GM21423 (cell line): ENCODE data around the gene ZNF512B.
A peak's percentile ranks its signal among the peaks of the same experiment; 100 is the strongest.
"Not testable (repeated sequence)": the region's sequence is repeated elsewhere in the genome, so short reads cannot be mapped to it uniquely, and the experiment has no call there.

ENCODE experiments used
- ATAC-seq: cut with Tn5 transposase; IDR thresholded peaks from one replicate; pipeline ENCODE4 v1.9.1; 2021; ENCODE audit warnings: mild to moderate bottlenecking, moderate library complexity; ENCODE audit not compliant: unreplicated experiment

ZNF512B gene

GRCh38 chr20:63963784-63964301 is 5.9 kb downstream of the ZNF512B start:
- no peak for ATAC-seq

- no peak for ATAC-seq
Measured at GRCh38 chr20:63963348-63963741, 6.4 kb downstream of the ZNF512B start.

DNA sequence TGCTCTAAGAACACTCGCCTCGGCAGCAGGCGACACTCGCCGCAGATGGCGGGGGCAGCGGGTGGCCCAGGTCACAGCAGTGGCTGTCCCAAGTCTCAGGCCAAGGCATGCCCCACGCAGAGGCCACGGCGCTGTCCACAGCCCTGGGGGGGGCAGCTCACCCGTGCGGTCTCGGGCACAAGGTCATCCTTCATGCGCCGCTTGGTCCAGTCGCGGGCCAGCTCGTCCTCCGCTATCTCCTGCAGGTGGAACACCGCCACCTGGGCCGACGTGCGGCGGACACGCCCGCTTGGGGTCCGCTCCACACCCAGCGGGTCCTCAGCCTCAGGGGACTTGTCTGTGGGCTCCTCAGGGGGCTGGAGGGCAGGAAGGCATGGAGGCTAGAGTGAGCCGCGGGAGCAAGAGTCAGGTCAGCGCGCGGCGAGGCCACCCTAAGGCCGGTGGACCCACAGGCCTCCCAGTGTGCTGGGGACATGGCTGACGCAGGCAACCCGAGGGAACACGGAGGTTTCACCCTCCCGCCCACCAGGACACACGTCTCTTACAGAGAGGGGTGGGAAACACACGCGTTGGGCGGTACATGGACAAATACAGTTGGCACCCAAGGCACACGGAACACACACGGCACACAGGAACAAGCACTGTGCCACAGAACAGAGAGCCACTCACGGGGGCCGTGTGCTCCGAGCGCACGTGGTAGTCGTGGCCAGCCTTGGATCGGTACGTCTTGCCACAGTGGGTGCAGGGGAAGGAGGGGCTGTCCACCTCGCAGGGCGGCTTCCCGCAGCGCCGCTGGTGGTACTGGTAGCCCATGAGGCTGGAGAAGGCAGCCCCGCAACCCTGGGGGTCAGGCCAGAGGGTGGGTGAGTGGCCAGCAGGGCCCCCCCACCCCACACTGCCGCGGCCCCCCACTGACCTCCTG is 7.0 kb downstream of the ZNF512B start:
- no peak for ATAC-seq

DNA sequence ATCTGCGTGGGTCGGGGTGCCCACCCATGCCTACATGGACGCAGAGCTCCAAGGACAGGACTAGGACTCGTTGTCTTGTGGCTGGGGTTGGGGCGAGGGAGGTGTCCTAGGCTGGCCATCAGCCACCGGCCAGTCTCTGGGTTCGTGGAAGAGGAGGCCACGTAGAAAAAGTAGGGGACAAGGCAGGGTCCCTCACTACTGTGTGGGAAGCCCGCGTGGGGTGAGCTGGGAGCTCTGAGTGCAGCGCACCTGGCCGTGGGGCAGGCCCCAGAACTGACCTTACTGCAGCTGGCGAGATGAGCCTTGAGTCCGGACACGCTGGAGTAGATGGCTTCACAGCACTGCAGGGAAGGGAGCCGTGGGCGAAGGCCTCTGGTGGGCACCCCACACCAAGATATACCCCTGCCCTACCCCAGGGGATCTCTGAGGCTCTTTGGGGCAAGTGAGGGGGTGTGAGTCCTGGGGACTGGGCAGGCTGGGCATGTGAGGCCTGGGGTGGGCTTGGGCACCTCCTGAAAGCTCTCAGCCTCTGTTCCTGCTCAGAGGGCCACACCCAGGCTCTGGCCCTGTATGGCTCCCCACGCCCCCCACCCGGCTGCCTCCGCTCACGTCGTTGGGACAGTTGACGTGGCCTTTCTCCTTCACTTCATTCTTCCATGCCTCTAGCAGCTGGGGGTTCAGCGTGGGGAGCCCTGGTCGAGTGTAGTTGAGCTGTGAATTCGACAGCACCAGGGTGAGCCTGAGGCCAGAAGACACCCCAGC is 7.9 kb downstream of the ZNF512B start:
- no peak for ATAC-seq

GRCh38 chr20:63960654-63961621 is 8.8 kb downstream of the ZNF512B start:
- ATAC-seq, result not testable (repeated sequence)

DNA sequence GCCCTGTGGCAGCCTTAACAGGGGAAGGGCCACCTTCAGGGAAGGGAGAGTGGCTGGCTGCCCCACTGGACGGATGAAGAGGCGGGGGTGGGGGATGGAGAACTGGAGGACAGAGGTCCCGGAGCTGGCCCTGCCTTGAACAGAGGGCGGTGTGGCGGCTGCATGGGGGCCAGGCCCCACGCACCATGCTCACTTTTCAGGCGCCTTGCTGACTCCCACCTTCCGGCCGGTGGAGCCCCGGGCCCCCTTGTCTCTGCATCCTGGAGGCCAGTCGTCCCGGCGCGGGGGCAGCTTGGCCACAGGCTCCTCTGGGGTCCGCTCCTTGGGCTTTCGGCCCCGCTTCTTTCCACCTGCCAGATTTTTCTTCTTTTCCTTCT is 10.0 kb downstream of the ZNF512B start:
- no peak for ATAC-seq

DNA sequence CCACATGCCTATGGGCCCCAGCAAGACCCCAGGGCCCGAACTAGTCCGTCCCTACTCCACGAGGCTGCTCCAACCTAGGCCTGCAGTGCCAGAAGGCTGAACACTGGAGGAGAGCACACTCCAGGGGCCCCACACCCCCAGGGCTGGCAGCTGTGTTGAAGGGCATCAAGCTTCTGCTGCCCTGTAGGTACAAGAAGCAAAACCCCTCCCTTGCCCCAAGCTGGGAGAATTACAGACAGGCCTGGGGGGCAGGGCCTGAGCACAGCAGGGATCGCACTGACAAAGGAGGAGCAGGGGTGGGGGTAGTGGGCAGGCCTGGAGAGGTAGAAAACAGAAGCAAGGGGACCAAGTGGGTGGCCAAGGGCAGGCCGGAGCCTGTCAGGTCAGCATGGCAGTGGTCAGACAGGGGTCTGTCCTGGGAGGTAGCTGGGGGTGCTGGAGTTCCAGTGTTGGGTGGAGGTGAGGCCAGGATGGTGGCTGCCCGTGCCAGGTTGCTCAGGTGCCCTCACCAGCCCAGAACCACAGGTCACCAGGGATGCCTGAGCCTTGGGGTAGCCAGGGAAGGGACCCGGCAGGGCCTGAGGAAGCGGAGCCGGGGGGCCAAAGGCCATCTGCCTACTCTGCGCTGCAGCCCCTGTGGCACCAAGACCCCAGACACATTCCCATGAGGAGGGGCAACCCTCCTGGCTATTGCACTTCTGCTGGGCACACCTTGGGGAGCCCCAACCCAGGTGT is 10.6 kb downstream of the ZNF512B start:
- ATAC-seq, result no peak

DNA sequence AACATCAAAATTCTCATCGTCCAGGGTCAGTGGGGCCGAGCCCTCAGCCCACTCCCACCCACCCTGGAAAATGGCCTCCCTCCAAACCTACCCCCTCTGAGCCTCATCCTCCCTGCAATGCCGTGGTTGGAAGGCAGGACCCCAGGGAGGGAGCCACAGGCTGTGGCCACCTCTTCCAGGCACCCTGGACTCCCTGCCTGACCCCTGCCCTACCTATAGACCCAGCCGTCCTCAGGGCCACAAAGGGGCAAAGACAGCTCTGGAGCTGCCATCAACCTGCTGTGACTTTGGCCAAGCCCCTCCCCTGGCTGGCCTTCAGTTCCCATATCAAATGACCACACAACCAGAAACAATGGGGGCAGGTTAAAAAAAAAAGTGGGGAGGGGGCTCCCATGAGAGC is 11.3 kb downstream of the ZNF512B start:
- ATAC-seq, result no peak

DNA sequence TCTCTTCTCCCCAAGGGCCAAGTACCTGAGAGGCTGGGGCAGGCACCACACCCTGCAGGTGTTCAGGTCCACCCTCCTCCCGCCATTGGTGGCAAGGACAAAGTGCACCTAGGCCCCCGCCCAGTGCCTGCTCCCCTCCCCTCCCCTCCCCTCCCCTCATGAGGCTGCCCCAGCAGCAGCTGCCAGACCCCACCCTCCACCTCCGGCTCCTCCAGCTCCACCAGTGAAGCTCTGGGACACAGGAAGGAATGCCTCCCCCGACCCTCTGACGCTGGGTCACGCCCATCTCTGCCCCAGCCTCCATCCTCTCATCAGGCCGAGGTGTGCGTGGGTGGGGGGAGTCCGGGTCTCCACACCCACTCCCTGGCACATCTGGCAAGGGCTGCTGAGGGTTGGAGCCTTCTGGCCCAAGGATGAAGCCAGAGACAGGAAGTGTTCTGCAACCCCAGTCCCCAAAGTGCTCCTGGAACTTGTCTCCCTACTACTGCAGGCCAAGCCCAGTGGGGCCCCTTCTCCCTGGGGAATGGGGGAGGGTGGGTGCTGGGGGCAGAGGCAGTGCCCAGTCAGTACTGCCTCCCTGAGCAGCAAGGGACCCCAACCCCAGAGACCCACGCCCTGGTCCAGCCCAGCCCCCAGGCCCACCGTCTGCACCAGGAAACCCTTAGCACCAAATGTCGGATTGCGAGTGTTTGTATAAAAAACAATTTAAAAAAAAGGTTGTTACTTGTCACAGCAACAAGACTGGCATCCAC is 11.9 kb downstream of the ZNF512B start:
- no peak for ATAC-seq

DNA sequence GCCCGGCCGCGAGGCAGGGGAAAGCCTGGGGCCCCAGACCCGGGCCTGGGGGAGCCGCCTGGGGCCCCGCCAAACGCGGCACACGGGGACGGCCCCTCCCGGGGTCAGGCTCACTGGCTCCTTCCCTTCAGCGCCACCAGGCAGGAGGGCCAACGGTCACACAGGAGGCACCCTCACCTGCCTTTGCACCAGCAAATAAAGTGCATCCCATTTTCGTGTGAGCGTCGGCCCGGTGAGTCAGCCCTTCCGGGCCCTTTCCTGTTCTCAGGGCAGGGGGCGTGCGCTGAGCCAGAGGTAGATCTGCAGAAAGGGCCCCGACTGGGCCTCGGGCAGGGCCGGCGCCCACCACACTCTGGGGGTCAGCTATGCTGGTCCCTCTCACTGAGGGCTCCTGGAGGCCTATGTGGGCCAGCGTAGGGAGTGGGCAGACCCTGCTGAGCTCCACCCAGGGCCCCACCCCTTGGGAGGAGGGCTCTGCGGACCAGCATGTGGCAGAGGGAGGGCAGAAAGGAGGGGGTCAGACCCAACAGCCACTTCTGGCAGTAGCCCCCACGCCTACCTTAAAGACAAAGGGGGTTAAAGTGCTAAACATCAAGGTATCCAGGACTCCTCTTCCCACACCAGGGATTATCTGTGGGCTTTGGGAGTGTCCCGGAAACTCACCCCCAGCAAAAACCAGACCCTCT is 12.6 kb downstream of the ZNF512B start:
- no peak for ATAC-seq

DNA sequence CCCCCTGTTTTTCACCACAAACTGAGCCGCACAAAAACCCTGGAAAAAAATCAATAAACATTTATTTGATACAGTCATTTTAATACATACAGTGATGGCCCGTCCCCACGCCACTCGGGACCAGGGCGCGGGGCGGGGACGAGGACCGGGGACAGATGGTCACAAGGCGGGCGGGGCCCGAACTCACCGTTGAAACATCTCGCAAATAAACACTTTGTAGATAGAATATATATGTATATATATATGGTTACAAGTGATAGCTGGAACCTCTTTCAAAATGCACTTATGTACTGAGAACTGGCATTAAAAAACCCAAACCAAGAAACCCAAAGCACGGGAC is 13.1 kb downstream of the ZNF512B start:
- no peak for ATAC-seq

DNA sequence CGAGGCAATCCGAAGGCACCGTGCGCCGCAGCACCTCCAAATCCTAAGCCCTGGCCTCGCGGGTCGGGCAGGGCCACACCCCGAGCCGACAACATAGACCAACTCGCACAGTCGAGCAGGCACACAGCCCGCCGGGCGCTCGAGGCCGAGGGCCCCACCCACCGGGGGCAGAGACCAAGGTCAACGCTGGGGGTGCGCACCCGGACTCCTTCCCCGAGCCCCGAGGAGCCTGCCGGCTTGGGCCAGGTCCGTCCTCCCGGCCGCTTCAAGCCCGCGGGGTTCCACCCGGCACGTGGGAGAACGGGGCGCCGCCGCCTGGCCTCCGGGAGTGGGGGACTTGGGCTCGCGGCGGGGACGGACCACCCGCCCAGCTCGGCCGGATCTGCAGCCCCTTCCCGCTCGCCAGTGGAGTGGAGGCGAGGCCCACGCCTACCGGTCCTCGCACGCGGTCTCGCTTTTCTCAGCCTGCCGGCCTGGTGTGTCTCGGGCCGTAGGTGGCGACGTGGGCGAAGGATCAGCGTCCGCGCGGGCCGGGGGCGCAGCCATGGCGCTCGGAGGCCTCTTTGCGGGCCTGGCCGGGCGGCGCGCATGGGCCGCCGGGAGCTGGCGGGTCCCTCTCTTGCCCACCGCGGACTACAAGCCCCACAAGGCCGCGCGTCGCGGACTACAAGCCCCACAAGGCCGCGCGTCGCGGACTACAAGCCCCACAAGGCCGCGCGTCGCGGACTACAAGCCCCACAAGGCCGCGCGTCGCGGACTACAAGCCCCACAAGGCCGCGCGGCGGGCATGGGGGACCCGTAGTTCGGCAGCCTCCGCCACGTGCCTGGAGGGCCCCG is 13.7 kb downstream of the ZNF512B start, which contains the start of gene UCKL1:
Gene UCKL1, minus strand, starts transcription at position 590 of the 837 bp plus-strand sequence. Its CDS starts 44 bp downstream, at position 546.
- peak; percentile 68 for ATAC-seq

GRCh38 chr20:63955281-63955826 is 14.4 kb downstream of the ZNF512B start:
- ATAC-seq, result peak; percentile 8

- no peak for ATAC-seq
Measured at GRCh38 chr20:63953764-63954429, 15.8 kb downstream of the ZNF512B start.

DNA sequence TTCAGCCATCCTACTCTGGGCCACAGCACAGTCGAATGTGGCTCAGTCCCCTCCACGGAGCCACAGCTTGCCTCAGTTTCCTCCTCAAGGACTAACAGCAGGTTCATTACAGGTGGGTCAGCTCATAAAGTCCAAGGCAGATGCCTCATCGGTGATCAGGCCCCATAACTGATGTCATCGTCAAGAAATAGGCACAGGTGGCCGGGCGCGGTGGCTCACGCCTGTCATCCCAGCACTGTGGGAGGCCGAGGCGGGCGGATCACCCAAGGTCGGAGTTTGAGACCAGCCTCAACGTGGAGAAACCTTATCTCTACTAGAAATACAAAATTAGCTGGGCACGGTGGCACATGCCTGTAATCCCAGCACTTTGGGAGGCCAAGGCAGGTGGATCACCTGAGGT is 17.0 kb downstream of the ZNF512B start:
- no peak for ATAC-seq

DNA sequence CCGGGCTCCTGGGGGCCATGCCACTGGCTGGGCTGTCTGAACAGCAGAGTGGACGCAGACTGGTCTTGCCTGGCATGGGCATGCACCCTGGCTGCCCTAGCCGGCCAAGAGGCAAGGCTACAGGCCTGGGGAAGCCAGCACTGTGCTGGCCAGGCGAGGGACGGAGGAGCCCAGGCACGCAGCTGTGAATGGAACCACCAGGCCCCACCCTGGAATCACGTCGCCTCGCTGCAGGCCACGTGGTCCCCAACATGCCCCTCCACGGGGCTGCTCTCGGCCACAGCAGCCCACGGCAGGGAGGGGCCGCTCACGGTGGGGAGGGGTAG is 17.6 kb downstream of the ZNF512B start:
- ATAC-seq, result no peak
